HG02852 (cell line): ENCODE data around the gene ROR1.
"Not testable (repeated sequence)": the region's sequence is repeated elsewhere in the genome, so short reads cannot be mapped to it uniquely, and the experiment has no call there.

Experiments used
- ATAC-seq: cut with Tn5 transposase; IDR thresholded peaks from one replicate; pipeline ENCODE4 v1.9.1; 2021; ENCODE audit warnings: mild to moderate bottlenecking, moderate library complexity; ENCODE audit not compliant: unreplicated experiment

ROR1 gene

DNA sequence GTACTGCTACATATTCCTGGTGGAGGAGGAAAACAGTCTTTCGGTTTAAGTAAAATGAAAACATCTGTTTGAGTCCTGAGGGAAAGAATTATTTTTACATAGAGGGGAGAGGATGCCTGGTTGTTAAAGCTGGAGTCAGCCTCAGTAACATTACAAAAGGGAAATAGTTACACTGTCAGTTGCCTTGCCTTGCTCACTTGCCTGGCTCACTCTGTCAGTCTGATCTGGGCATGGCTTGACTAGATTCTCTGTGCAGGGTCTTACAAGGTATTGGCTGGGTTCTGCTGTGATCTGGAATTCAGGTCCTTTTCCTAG, 421.2 kb downstream of the ROR1 start:
- no peak for ATAC-seq

- no peak for ATAC-seq
These were observed 422.5 kb downstream of the ROR1 start for GRCh38 chr1:64196074-64196870.

DNA sequence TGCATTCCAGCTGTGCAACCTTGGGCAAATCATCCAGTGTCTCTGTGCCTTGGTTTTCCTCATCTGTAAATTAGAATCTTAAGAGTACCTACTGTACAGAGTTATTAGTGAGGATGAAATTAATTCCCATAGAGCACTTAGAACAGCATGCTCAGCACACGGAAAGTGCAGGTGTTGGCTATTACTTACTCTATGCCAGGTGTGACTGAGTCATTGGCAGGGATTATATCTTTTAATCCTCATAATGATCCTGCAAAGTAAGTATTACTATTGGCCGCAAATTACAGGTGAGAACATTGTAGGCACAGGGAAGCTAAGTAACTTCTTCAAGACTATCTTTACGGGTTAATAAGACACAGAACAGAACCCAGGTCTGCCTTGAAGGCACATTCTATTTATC, 423.3 kb downstream of the ROR1 start:
- no peak for ATAC-seq

DNA sequence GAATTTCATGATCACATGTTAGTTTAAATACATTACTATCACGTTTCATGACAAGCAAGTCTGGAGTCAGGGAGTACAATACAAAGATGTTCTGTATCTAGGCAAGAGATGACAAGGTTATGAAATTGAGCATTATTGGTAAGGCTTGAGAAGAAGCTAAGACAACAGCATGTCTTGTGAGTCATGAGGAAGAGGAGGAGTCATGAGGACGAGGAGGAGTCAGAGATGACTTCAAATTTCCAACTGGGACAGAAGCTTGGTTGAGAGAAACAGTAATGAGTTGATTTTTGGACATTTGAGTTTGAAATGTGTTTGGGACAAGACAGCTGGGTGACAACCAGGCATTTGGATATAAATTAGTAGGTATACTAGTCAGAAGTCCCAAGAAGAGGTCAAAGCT, 425.3 kb downstream of the ROR1 start:
- ATAC-seq = no peak

- ATAC-seq = no peak
These were observed 426.2 kb downstream of the ROR1 start for GRCh38 chr1:64200064-64200463.

DNA sequence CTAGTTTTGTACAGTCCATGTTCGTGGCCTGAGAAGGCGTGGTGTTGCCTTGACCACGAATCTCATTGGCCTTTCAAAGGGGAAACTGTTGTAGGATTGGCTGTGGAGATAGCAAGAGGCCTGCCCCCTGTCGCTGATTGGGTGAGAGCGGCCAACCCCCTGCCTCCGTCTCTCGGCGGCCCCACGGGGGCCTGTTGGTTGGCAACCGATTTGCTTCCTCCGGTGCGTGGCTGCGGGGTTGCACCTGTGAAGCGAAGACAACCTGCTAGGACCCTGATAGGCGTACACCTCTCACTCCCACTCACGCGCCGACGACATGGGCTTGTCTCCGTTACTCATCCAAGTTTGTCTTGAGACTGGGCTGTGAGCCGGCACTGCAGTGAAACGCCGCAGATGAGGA, 429.6 kb downstream of the ROR1 start, which contains the start of gene UBE2U:
Gene UBE2U, plus strand, starts transcription at position 204 of the 400 bp plus-strand sequence. CDS start 428 bp downstream, outside the sequence.
- no peak for ATAC-seq

GRCh38 chr1:64209221-64209620, 435.4 kb downstream of the ROR1 start:
- ATAC-seq = no peak

DNA sequence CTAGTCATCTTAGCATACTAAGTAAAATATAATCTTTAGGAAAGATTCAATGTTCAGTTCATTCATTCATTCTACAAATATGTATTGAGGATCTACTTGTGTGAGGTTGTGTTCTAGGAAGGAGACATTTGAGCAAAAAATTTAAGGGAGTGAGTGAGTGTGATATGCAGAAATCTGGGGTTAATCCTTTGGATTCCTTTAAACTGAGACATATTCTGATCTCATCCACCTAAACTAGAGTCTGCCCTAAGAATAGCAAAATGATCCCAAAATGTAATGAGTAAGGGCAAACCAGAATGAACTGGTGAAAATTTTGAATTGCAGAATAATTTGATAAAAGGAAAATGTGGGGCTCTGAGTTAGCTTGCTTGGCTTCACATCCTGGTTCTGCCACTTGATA, 438.2 kb downstream of the ROR1 start:
- ATAC-seq = no peak

- no peak for ATAC-seq
These were observed 441.8 kb downstream of the ROR1 start for GRCh38 chr1:64215576-64215975.

GRCh38 chr1:64220241-64220640, 446.4 kb downstream of the ROR1 start:
- ATAC-seq = no peak

GRCh38 chr1:64223329-64224151, 449.7 kb downstream of the ROR1 start:
- peak; percentile 76 for ATAC-seq

GRCh38 chr1:64224236-64224635, 450.4 kb downstream of the ROR1 start:
- ATAC-seq = not testable (repeated sequence)

DNA sequence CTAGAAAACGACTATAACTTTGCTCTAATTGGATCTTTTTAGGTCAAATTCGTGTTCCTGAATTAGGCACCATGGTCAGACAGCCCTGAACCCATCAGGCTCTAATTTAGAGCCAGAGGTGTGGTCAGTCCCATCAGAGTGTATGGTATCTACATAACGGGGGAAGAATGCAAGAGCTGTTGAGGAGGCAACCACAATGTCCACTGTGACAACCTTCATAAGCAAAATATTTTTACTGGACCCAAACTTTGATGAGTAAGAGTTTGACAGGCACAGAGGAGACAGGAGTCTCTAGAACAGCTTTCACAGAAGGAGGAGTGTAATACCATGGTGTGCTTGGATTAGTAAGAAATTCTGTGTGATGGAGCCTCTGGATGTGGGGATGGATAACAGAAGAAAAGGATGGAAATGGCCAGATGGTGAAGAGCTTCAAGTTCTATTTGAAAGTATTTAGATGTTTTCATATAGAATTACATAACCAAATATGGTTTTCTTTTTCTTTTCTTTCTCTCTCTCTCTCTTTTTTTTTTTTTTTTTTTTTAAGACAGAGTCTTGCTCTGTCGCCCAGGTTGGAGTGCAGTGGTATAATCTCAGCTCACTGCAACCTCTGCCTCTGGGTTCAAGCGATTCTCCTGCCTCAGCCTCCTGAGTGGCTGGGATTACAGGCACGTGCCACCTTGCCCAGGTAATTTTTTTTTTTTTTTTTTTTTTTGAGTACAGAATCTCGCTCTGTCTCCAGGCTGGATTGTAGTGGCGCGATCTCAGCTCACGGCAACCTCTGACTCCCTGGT, 454.5 kb downstream of the ROR1 start:
- no peak for ATAC-seq

GRCh38 chr1:64229307-64229706, 455.5 kb downstream of the ROR1 start:
- no peak for ATAC-seq
